ENCODE data around the gene PARD6B. TPM values are rescaled to one million over a fixed set of nuclear protein-coding genes. Genes with fewer than 3 reads are reported as not detected.

The PARD6B gene
- polyA plus RNA-seq, 10 donors = 0.23 to 0.74 (median 0.37) TPM

DNA sequence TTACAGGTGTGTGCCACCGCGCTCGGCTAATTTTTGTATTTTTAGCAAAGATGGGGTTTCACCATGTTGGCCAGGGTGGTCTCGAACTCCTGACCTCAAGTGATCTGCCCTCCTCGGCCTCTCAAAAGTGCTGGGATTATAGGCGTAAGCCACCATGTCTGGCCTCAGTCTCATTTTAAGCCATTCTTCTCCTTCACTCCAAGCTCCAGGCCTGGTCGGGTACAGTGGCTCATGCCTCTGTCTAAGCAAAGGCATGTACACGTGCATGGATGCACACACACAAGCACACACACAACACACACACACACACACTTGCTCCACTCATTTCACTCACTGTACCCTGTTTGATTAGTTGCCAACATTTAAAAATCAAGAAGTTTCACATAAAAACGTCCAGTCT is 7.7 kb upstream of the PARD6B start:
- DNase-seq = no peak

DNA sequence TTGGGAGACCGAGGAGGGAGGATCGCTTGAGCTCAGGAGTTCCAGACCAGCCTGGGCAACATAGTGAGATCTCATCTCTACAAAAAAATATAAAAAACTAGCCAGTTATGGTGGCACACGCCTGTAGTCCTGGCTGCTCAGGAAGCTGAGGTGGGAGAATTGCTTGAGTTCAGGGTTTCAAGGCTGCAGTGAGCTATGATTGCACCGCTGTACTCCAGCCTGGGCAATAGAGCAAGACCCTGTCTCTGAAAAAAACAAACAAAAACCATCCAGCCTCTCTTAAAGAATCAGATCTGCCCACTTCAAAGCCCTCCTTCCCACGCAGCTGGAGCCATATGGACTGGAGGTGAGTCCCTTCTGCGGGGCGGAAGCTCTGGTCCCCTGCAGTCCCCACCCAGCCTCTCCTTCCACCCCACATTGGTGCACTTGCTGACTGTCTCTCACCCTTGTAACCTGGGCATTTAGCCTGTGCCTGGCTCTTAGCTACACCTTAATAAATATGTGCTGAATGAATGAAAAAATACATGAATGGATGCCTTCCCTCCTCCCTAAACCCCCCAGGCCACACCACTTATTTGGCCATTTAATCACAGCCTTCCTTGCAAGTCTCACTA is 7.2 kb upstream of the PARD6B start:
- no peak for DNase-seq

DNA sequence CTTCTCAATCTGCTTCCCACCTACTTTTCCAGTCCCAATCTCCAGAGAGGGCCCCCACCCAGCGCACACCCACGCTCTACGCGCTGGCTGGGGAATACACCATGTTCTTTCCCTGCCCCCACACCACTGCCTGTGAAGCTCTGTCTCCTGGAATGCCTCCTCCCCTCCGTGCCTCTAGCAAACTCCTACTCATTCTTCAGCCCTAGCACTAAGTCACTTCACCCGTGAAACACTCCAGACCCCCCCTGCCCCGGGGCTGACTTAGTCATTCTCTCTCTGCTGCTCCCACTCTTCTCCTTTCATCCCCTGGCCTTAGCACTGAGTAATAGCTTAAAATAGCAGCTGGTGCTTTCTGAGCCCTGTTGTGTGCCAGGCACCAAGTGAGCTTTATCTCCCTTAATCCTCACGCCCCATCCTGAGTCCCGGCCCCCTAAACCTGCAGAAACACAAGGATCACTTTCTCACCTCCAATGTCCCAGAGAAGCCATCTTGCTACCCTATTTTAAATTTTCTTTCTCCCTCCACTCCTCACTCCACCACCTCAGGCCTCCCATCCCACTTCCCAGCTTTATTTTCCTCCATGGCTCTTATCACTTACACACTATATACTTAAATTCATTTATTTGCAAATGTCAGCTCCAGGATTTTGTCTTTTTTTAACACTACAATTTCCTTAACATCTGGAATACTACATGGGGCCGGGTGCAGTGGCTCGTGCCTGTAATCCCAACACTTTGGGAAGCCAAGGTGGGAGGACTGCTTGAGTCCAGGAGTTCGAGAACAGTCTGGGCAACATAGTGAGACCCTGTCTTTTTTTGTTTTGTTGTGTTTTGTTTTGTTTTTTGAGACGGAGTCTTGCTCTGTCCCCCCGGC is 6.3 kb upstream of the PARD6B start:
- DNase-seq = peak; percentile 26 to 81 (median 64)

DNA sequence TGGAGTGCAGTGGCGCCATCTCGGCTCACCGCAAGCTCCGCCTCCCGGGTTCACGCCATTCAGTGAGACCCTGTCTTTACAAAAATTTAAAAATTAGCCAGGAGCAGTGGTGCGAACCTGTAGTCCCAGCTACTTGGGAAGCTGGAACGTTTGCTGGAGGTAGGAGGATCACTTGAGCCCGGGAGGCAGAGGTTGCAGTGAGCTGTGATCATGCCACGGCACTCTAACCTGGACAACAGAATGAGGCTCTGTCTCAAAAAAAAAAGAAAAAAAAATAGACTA is 5.7 kb upstream of the PARD6B start:
- DNase-seq = no peak

DNA sequence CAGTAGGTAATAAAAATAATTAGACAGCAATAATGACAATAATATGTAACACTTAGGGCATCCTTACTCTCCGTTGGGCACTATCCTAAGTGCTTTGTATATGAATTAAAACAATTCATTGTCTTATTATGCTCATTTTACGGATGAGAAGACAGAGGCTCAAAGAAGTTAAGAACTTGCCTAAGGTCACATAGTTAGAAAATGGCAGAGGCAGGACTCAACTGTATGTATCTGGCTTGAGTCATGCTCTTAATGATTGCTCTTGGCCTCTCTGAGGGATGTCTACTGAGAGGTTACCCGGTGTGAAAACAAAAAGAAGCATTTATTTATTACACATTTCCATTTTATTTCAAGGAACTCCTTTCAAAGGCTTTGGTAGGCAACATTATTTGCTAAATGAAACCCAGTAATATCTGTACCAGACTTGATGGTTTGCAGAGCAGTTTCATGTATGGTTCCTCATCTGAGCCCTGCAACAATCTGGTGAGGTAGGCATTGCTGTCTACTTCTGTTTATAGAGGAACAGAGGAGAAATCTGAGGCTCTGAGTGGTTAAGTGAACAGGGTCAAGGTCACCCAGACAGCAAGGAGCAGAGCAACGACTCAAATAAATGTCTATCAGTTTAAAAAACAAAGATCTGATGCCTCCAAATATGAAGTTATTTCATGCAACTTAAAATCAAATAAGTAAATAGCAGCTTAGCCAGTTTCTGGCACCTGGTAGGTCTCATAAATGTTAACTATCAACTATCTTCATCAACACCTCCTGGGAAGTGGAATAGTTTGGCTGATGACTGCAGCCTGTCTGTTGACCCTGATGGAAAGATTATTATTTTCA is 4.2 kb upstream of the PARD6B start:
- peak in 1 of 3 donors; percentile 16 for DNase-seq

DNA sequence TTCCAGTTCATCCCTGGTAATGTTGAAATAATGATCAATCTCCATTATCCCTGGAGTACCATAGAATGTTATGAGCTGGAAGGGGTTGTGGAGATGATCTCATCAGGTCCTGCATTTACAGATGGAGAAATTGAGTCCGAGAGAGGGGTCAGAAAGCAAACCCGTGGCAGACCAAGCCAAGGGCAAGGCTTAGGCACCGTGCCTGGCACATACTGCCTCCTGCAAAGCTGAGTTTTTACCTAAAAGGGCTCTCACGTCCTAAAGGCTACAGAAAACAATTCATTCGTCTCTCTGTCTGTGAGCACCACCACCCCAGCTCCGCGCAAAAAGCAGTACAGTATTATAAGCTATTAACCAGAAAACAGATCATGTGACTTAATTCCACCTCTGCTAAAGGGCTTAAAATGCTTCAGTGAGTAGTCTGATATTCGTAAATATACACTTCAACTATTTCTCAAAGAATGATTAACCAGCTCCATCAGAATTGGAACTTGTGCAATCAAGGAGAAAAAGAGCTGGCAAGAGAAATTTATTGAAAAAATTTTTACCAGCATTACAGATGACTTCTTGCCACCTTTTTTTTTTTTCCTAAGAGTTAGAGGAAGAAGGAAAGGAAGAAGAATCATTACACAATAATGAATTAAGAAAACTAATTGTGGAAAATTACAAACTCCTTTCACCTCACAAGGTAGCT is 3.4 kb upstream of the PARD6B start:
- peak; percentile 58 to 88 (median 82) for DNase-seq

DNA sequence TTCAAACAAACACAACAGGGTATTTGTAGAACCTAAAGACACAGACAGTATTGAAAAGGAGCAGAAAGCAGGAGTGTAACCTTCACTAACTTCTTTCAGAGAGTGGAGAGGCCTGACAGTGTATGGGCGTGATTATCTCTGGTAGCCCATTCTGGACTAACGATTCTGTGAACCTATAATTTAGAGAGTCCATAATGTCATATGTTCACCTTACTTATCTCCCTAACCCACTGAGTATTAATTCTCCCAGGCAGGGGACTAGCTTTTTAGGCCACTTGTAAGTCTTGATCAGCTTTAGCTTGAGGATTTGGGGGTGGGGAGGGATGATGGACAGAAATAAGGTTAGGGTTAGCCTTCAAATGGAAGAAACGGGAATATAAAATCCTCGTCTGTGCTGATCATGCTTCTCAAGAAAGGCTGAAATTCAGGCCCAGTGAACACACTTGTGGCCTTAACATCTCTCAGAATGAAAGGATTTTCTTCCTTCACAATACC is 2.8 kb upstream of the PARD6B start:
- DNase-seq = no peak

DNA sequence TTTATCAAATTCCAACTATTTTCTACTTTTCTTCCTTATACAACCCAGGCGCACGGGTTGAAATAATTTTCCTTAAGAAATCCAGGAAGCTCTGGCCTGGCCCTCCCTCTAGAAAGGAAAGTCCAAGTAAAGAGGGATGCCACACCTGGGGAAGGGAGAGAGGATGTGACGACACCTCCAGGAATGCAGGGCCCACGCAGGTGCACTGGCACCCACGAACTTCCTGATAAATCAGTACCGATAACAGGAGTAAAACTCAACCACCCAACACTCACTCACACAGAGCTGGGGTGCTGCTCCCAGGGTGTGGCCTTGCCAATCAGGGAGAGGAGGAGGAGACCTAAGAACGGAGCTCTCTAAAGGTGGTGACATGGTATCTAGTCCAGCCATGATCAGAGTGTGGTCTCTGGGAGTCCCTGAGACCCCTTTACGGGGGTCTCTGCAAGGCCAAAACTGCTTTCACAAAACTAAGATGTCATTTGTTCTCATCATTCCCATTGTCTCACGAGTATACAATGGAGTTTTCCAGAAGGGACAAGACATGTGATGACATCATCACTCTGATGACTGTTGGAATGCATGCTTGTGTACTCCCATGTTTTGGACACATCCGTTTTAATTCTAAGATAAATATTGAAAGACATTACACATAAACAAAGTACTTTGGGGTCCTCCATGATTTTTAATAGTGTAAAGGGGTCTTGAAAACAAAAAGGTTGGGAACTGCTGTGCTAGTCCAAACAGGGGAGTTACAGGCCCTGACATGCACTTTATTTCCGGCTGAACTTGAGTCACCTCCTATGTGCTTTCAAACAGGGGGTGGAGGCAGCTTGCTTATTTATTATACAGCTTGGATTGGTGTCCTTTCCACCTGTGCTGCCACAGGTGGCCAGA is 2.2 kb upstream of the PARD6B start:
- no peak for DNase-seq

DNA sequence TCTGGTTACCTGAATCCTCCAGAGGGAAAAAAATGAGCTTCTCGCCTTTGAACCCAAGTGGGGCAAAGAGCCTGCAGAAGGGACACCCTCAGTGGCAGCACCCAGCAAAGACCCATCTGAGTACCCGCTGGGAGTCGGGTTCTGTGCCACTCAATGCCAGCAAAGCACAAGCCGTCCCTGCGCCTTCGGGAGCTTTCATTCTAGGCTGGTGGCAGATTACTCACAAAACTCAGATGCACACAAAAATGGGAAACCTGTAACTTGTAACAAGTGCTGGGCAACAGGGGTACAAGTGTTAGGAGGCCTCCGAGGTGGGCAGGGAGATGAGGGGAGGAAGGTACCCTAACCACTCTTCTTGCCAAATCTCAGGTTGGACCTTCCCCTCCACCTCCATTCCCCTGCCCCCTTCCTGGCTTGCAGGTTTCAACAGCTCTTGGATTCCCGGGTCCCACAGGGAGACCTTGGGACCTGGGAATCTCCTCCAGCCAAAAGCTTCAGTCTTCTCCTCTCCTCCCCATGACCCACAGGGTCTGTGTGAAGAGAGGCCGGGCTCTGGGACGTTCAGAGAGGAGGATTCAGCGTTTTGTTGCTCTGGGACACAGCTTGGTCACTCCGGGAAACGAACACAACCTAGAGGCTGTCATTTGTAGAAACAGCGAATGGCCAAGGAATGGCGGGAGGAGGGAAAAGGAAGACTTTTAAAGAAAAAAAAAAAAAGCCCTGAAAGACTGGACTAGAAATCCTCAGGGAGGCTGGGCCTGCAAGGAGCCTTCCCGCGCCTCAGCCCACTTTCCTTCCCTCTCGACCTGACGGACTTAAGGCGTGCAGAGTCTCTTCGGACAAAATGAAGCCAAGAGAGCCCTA is 1.2 kb upstream of the PARD6B start:
- no peak for DNase-seq

DNA sequence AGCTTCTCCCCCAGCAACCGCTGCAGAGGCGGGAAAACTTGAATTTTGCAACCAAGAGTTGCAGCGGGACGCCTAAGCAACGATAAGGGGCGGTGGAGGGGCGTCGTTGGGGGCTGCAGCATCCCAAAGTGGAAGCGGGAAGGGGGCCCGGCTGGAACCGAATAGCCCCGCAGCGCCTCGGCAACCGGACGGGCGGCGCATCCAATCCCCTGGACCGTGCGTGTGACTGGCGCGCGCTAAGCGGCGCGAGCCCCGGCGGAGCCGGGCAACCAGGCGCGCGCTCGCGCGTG is 670 bp upstream of the PARD6B start:
- DNase-seq = no peak

DNA sequence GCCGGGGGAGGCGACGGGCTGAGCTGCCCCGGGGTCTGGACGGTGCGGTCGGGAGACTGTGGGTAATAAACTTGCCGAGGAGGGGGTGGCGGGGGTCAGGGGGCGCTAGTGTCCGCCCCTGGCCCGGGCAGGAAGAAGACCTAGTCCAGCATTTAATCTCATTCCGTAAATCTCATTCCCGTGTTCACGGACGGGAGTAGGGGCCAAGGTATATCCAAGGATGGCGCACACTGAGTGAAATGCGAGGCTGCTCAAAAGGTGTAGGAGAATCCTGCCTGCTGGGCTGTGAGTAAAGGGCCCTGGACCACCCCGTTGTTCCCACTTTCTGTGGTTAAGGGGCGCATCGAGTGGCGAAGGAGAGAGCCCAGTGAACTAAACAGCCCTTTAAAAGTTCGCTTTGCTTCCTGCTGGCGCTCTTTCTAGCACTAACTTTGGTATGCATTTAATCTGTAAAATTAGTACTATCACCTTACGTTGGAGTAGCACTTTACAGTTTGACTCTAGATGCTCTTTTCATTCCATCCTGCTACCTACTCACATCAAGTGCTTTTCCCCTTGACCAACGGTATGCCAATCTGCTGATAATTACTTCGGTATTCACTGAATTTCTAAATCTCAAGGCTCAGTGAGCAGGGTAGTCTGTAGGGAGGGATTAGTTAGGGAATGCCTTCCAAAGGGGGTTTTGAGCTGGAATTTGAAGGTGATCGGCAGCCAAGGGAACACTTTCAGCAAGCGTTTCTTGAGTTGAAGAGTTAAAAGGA is 730 bp downstream of the PARD6B start:
- no peak for DNase-seq

DNA sequence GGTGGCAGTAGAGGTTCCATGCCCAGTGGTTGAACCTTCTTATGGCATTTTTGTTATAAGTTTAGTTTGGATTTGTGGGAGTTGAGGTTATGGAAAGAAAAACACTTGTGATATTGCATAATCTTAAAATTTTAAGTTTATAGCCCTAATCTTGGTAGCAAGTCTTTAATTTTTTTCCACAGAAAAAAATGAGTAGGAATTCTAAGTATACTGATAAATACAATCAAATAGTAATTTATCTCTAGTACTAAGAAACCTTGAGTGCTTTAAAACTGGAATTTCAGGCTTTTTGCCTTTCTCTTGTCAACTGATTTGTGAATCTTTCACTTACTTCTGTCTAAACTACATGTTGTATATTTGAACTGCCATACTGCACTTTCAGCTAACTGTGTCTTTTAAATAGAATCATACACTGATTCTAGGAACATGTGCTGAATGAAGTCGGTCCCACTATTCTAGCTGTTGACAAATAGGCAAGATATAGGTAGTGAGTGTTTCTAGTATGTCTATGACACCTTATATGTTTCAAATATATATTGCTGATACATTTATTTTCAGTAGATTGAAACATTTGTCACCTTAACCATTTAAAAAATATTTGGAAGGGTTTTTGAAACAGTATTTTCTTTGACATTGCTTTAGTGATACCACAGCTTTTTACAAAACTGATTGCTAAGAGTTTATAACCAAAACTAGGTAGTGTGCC is 2.4 kb downstream of the PARD6B start:
- DNase-seq = no peak

DNA sequence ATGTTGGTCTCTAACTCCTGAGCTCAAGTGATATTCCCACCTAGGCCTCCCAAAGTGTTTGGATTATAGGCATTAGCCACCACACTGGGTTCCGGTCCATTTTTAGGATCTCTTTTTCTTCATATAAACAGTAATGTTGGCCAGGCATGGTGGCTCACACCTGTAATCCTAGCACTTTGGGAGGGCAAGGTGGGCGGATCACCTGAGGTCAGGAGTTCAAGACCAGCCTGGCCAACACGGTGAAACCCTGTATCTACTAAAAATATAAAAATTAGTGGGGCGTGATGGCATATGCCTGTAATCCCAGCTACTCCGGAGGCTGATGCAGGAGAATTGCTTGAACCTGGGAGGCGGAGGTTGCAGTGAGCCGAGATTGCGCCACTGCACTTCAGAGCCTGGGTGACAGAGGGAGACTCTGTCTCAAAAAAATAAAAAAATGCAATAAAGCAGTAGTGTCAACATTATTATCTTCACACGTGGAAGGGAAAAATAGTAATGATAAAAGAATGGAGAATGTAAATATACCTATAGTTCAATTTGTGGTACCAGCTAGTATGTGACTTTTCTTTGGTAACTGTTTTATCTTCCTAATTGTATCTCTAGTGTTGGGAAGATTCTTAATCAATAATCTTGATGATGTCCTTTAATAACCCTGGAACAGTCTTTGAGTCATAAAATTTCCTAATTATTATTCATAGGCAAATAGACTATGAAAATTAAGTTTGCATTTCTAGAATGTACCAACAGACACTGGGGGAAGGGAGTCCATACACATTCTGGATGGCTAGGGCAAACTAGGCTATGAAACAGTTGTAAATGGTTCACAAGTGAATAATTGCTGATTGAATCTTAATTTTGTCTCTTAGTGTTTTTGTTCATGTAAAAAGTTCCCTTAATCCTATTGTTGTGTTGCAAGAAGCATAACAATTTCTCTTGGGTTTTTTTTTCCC is 3.6 kb downstream of the PARD6B start:
- no peak for DNase-seq

DNA sequence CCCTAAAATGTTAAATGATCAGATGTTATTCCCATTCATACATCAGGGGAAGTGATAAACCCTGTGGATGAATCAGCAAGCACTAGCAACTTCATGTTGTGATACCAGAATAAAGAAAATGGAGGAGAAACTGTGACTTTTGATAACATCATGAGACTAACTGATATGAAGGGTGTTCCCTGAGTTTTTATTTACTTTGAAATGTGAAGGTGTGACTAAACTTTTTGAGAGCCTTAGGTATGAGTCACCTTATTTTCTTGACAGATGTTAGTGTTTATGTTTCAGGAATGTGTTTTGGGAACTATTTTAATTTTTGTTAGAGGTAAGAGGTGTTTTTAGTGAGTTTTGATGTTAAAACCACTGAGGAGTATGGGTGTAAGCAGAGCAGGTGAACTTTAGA is 4.4 kb downstream of the PARD6B start:
- DNase-seq = no peak

DNA sequence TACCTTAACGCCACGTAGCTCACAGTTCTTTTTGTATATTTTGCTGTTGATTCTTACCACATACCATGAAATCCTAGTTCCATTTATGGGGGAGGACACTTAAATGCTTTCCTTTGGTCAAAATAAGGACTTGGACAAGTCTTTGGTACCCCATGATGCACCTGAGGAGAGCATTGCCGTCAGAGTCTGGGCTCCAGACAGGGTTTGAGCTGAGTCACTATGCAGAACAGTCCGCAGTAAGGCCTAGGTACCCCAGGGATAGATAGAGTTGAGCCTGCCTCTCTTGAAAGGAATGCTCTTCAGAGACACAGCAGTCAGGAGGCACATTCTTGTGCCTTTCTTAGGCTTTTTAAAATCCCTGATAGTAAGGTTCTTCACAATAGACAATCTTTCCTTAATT is 6.0 kb downstream of the PARD6B start:
- DNase-seq = no peak

DNA sequence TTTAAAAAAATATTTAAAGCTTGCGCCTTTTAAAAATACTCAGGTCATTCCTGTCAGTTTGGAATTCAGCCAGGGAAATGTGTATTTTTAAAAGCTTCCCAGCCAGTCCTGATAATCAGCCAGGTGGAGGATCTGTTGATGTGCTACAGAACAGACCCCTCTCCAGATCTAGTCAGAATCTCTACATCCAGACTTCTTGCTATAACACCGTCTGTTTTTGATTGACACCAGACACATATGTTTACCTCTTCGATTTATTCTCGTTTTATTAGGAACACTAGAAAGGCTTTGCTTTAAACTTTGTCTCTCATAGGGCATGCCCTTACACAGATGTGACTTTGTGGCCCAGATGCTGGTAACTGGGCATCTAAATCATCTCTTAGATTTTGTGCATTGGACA is 11.7 kb downstream of the PARD6B start:
- DNase-seq = no peak

DNA sequence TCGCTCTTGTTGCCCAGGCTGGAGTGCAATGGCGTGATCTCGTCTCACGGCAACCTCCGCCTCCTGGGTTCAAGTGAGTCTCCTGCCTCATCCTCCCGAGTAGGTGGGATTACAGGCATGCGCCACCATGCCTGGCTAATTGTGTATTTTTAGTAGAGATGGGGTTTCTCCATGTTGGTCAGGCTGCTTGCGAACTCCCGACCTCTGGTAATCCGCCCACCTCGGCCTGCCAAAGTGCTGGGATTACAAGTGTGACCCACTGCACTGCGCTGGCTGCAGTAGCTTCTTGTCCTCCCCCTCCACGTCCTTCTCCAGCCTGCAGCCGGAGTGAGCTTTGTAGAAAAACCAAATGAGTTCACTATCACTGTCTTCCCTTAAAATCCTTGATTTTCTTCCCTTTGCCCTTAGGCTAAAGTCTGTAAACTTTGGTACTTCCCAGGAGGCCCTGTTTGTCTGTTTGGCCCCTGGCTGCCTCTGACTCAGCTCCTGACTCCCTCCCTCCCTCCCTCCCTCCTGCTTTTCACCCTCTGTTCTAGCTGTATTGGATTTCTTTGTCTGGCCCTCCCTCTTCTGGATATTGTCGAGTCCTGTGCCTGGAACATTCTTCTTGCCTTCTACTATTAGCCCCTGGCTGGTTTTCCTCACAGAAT is 12.9 kb downstream of the PARD6B start:
- peak; percentile 77 to 88 (median 78) for DNase-seq

Measured in muscle of back (tissue), 11 donors.